Epithelial cell of proximal tubule (primary cell): Measurements from ENCODE around the gene GINS3. TPM values are rescaled to one million over a fixed set of nuclear protein-coding genes. Genes with fewer than 3 reads are reported as not detected.

ENCODE experiments used
- DNase-seq: peaks from one replicate; pipeline ENCODE4 v3.0.0-alpha.2; 2011; ENCODE audit warnings: low read depth
- H3K4me3 ChIP-seq: 2 replicates; pipeline ENCODE4 v1.5.1; 2011; ENCODE audit warnings: low read depth, mild to moderate bottlenecking, low read length
- CTCF ChIP-seq: conservative IDR thresholded peaks from 2 replicates; pipeline ENCODE4 v1.5.1; 2012; ENCODE audit warnings: low read depth, mild to moderate bottlenecking, low read length
- total RNA-seq: library from RNA; depleted of rRNA; stranded (reverse); fragments of >200 nt; gene quantifications from 2 replicates; pipeline ENCODE4 v1.2.3, GENCODE V29; 2015

Gene GINS3
- total RNA-seq, 1 donor from 2014 or later: 14.0 TPM

DNA sequence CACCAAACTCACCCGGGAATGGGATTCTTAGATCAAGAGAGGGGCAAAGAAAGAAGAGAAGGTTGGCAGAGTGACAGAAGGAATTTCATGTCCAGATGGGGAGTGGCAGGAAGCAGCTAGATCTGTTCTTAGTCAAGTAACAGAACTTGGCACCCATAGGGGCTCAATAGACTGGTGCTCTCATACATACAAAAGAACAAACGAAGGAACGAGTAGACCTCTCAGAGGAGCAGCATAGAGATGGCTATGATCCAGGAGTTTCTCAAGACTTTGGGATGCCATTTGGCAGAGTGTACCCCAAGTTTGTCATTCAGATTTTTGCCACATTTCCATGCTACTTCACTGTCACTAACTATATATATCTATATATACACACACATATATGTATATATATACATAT lies 47.9 kb downstream of the GINS3 start:
- DNase-seq: no peak
- TF ChIP-seq CTCF: no peak
- H3K4me3 ChIP-seq: no peak overlapping the region

DNA sequence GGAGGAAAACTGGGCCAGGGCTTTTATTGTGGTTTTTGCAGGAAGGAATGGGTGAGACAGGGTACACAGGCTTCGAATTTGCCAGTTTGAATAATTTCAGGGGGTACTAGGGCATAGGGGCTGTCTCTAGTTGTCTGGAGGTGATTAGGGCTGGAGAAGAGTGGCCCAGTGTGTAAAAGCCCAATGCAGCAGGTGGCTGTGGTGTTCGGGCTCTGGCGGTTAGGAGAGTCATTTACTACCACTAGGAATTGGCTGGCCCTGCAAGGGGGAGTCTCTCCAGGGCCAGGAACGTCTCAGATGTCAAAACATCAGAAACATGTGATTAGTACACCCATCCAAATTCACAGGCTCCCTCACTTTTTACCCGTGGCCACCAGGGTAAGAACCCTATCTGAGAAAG lies 50.3 kb downstream of the GINS3 start:
- no peak overlapping the region for H3K4me3 ChIP-seq
- no peak for DNase-seq

GRCh38 chr16:58443783-58444182 lies 51.5 kb downstream of the GINS3 start:
- no peak for DNase-seq
- no peak for TF ChIP-seq CTCF
- no peak overlapping the region for H3K4me3 ChIP-seq

More for the DNA sequence above, 50.3 kb downstream of the GINS3 start:
- TF ChIP-seq CTCF: no peak

- no peak for TF ChIP-seq CTCF
- no peak for DNase-seq
- no peak overlapping the region for H3K4me3 ChIP-seq
Observed at GRCh38 chr16:58444265-58444664, 52.0 kb downstream of the GINS3 start.

DNA sequence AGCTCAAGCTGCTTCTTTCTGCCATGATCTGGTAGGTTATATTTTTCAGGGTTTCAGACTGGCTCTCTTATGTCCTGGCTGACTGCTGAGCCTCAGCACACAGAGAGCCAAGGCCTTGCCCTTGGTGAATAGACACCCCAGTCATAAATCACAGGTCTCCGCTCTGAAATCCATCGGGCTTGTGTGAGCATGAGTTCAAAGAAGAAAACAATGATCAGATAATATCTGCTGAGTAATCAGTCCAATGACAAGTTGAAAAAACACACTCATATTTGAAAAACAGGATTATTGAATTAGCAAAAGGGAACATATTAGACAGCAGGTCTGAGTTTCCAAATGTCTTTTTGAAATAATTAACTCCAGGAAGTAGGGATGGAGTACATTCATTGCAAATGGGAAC lies 56.6 kb downstream of the GINS3 start:
- TF ChIP-seq CTCF: no peak
- no peak overlapping the region for H3K4me3 ChIP-seq
- no peak for DNase-seq

GRCh38 chr16:58449306-58449705 lies 57.0 kb downstream of the GINS3 start:
- no peak for TF ChIP-seq CTCF
- DNase-seq: no peak
- no peak overlapping the region for H3K4me3 ChIP-seq

DNA sequence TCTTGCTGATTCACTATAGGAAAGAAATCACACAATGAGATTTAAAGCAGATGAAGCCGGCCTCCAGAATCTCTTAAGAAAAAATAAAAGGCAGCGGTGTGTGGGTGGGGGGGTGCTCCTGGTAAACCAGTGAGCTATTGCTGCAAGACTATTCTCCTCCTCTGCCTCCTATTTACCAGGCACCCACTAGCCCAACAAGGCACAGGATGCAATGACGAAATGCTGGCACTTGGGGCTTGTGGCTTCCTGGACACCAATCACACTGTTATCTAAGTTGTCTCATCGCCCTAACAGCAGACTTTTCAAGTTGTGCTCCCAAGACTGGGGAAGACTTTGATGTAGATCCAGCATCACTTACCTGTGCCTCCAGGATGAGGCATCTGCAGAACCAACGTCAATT lies 57.5 kb downstream of the GINS3 start:
- H3K4me3 ChIP-seq: no peak overlapping the region
- no peak for TF ChIP-seq CTCF
- no peak for DNase-seq
